DOHH2 (cell line): ENCODE results near the gene POTEF.
"Not testable (repeated sequence)": the region's sequence is repeated elsewhere in the genome, so short reads cannot be mapped to it uniquely, and the experiment has no call there.

ENCODE experiments used
- H3F3A ChIP-seq: fragments of 200-600 bp; sonication (generic), shearing (Covaris generic); 2 replicates; pipeline ENCODE4 v1.6.0; 2016; ENCODE audit warnings: antibody characterized with exemption, mild to moderate bottlenecking; ENCODE audit not compliant: control insufficient read depth, insufficient read depth
- H3K27ac ChIP-seq: fragments of 200-600 bp; sonication (generic); 2 replicates; pipeline ENCODE4 v1.5.1; 2014; ENCODE audit warnings: low read depth, mild to moderate bottlenecking, low read length, moderate library complexity
- H3K27me3 ChIP-seq: fragments of 200-600 bp; sonication (generic); 2 replicates; pipeline ENCODE4 v1.6.1; 2014; ENCODE audit warnings: mild to moderate bottlenecking, low read length, mixed read lengths; ENCODE audit not compliant: control insufficient read depth
- H3K36me3 ChIP-seq: fragments of 200-600 bp; sonication (generic); 2 replicates; pipeline ENCODE4 v1.6.1; 2014; ENCODE audit warnings: mild to moderate bottlenecking, low read length, moderate library complexity, mixed read lengths; ENCODE audit not compliant: control insufficient read depth
- H3K4me1 ChIP-seq: fragments of 200-600 bp; sonication (generic); 2 replicates; pipeline ENCODE4 v1.6.1; 2014; ENCODE audit warnings: mild to moderate bottlenecking, low read length, mixed read lengths; ENCODE audit not compliant: control insufficient read depth
- H3K4me2 ChIP-seq: fragments of 200-600 bp; sonication (generic); 2 replicates; pipeline ENCODE4 v1.6.0; 2014; ENCODE audit warnings: mild to moderate bottlenecking, low read length, moderate library complexity
- H3K4me3 ChIP-seq: fragments of 200-600 bp; sonication (generic); 2 replicates; pipeline ENCODE4 v1.5.1; 2014; ENCODE audit warnings: mild to moderate bottlenecking, low read length, mixed read lengths
- H3K79me2 ChIP-seq: fragments of 200-600 bp; sonication (generic); 2 replicates; pipeline ENCODE4 v1.6.1; 2014; ENCODE audit warnings: mild to moderate bottlenecking, low read length, mixed read lengths; ENCODE audit not compliant: control insufficient read depth
- H3K9me2 ChIP-seq: fragments of 200-600 bp; sonication (generic); replicated peaks from 2 replicates; pipeline ENCODE4 v1.6.1; 2014; ENCODE audit warnings: mild to moderate bottlenecking, low read length, mixed read lengths; ENCODE audit not compliant: control insufficient read depth
- H3K9me3 ChIP-seq: fragments of 200-600 bp; sonication (generic); 2 replicates; pipeline ENCODE4 v1.6.1; 2014; ENCODE audit warnings: antibody characterized with exemption, low read length, mixed read lengths; ENCODE audit not compliant: control insufficient read depth, insufficient read depth
- H4K20me1 ChIP-seq: fragments of 200-600 bp; sonication (generic); 2 replicates; pipeline ENCODE4 v1.6.0; 2014; ENCODE audit warnings: low read depth, mild to moderate bottlenecking, antibody characterized with exemption, low read length, moderate library complexity; ENCODE audit not compliant: control insufficient read depth, insufficient read depth

POTEF gene

DNA sequence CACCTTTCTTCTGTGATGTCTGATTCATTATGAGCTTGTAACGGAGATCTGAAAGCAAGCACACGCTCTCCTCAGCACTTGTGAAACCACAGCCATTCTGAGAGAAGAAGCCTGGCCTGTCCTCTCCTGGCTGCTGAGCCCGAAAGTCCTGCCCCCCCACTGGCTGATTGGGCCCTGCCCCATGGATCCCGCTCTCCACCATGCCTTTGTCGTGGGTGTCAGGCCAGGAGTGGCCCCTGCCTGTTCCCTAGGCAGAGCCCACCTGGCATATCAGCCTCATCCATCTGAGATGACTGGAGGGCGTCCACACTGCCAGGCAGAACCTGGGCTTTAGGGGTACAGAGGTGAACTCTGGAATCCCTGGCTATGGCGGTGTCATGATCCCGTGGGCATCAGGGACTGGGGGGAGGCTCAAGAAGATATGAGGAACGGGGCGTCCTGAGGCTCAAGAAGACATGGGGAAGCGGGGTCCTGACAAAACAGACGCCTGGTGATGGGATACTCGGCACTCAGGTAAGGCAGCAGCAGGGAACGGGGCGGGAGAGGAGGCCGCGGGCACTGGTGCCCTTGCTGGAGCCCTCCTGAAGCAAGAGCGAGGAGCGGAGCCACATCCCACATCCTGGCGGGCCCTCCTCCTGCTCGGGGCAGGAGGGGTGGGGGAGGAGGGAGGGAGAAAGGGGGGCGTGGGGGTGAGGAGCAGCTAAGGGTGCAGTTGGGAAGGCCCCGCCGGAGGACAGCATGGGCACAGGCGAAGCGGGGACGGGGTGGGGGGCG is 14.4 kb upstream of the POTEF start:
- not testable (repeated sequence) for H3K4me3 ChIP-seq

DNA sequence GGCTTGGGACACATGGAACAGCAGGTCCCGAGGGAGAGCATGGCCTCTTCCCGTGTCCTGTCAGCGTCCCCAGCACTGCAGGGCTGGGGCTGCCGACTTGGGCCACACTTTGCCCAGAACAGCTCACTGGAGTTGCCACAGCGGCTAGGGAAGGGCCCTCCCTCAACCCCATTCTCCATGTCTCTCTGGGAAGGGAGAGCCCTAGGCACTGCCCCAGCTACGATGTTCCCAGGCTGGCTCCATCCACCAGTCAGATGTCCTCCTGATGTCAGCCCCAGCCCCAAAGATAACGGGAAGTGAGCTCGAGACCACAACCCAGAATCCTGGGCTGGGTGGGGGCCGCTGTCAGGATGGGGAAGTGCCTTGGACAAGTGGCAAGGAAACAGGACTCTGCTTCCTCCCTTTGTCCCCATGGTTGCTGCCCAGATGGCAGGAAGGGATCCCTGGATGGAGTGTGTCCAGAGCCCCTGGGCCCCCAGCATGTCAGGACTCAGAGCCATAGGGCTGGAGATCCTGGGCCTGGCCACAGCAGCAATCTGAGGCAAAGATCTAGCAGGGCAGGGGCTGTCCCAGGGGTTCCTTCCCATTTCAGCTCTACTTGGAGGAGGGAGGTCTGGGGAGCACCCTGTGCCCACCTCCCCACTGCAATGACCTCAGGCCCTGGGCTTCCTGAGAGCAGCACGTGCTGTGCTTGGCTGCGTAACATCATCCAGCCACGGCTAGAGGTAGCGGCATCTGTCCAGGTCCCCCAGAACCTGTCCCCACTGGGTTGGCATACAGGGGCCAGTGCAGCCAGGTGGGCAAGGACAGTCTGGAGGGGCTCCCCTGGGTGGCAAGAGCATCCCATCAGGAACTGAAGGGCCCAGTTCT is 13.6 kb upstream of the POTEF start:
- H4K20me1 ChIP-seq, H3K36me3 ChIP-seq, H3K9me3 ChIP-seq, H3K27me3 ChIP-seq, H3K27ac ChIP-seq, H3K79me2 ChIP-seq, H3K4me1 ChIP-seq, H3K4me3 ChIP-seq, H3K9me2 ChIP-seq, H3K4me2 ChIP-seq, H3F3A ChIP-seq: not testable (repeated sequence)

More for the DNA sequence above, 14.4 kb upstream of the POTEF start:
- not testable (repeated sequence) for H3K79me2 ChIP-seq, H3K27me3 ChIP-seq, H4K20me1 ChIP-seq, H3K9me2 ChIP-seq, H3K36me3 ChIP-seq, H3K27ac ChIP-seq, H3K9me3 ChIP-seq, H3K4me1 ChIP-seq, H3F3A ChIP-seq
- peak overlapping the region; percentile 59; the same call in 1 of the 2 replicates for H3K4me2 ChIP-seq

DNA sequence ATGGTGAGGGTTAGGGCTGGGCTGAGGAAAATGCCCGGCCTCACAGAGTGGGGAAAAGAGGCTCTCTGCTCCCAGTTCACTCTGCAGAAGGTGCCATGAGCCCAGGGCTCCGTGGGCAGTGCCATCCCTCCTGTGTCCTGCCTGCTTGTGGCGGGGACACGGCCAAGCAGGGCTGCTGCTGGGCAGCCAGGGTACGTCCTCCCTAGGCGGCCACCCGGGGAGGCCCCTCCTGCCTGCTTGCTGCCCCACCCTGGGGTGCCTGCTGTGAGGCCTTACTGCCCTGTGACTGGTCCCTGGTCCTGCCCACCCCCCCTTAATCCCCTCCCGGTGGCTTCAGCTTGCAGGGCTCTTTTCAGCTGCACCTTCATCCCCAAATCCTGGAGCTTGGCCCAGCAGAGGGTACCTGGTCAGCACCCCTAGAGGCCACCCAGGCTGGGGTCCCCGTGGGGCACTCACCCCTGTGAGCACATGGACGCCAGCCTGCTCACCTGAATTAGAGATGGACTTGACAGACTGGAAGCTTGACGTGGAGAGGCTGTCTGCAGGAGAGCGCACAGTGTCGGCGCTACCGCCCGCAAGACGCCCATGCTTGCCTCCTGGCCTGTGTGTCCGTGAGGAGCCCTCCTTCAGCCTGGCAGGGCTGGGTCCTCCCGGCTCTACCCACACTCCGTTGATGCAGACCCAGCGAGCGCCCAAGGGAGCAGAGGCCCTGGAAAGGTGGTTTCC is 12.8 kb upstream of the POTEF start:
- not testable (repeated sequence) for H3K4me2 ChIP-seq, H4K20me1 ChIP-seq, H3K36me3 ChIP-seq, H3K9me2 ChIP-seq, H3K4me3 ChIP-seq, H3K27me3 ChIP-seq, H3K27ac ChIP-seq, H3K9me3 ChIP-seq, H3F3A ChIP-seq, H3K4me1 ChIP-seq, H3K79me2 ChIP-seq

DNA sequence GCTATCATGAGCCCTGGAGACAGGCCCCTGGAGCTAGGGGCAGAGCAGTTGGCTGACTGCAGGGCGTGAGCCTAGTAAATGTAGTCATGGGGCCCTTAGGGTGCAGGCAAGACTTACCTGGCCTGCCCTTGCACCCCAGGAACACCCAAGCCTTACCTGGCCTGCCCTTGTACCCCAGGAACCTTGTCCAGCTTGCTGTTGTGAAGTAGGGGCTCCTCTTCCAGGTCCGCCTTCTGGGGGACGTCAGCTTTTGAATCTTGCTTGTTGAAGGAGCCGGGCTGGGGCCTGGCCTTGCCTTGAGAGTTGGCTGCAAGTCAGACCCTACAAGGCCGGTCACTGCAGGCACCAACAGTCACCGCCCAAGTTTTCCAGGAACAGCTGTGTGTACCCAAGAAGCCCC is 12.0 kb upstream of the POTEF start:
- H3F3A ChIP-seq, H3K79me2 ChIP-seq, H3K27me3 ChIP-seq, H3K27ac ChIP-seq, H3K9me3 ChIP-seq, H3K4me3 ChIP-seq, H4K20me1 ChIP-seq, H3K36me3 ChIP-seq, H3K9me2 ChIP-seq, H3K4me1 ChIP-seq, H3K4me2 ChIP-seq: not testable (repeated sequence)

DNA sequence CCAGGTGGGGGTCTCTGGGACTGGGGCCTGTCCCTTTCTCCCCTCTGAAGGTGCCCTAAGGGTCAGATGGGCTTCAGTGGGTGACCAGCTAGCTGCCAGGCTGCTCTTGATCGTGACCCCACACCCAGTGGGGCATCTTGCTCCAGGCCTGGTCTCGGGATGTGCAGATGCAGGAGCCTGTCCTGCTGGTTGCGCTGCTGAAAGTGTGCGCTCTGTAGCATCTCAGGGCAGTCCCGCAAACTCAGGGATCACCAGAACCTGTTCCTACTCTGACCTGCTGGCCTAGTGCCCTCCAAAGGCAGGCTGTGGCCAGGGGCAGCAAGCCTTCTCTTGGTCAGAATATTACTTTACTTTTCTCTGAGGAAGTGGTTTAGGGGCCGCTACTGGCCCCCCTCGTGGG is 11.5 kb upstream of the POTEF start:
- H3K9me2 ChIP-seq, H3K79me2 ChIP-seq, H3K27ac ChIP-seq, H3K4me3 ChIP-seq, H3K36me3 ChIP-seq, H3K27me3 ChIP-seq, H3K4me2 ChIP-seq, H3K4me1 ChIP-seq, H3K9me3 ChIP-seq, H3F3A ChIP-seq, H4K20me1 ChIP-seq: not testable (repeated sequence)

DNA sequence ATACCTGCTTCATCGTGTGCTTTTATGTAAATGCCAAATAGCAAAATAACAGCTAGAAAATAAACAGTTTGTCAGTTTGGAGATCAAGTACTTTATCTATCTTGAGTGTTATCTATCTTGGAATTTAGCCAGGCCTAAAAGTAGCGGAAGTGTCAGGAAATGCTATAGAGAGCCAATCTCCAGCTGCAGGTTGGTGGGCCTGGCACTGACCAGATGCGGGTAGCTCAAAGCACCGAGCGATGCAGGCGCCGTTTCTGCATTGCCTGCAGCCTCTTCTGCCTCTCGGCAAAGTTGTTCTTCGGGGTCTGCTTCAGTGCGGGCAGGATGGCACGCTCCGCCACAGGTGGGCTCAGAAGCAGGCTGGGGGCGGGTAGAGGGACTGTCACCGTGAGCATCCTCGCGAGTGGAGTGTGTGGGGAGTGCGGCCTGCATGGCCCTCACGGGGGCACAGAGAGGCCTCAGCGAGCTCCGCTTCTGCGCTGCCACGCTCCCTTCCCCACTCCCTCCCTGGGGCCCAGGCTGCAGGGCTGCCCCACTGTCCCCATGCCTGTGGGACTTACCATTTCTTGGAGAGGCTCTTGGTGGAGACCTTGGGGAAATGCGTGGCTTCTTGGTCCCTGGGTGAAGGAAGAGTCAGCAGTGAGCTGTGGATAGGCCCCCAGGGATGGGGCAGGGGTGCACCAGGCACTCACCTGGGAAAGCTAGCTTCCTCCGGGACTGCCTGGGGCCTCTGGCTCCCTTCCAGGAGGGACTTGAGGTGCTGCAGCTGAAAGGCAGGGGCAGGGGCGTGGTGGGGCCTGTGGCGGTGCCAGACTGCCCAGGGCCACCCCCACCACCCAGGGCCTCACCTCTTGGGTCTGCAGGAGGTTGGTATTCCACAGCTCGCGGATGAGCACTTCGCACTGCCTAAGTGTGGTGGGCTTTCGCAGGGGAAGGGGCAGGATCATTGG is 10.6 kb upstream of the POTEF start:
- not testable (repeated sequence) for H3K4me2 ChIP-seq, H3F3A ChIP-seq, H3K36me3 ChIP-seq, H3K9me3 ChIP-seq, H3K4me3 ChIP-seq, H3K79me2 ChIP-seq, H3K27ac ChIP-seq, H3K27me3 ChIP-seq, H3K9me2 ChIP-seq, H3K4me1 ChIP-seq, H4K20me1 ChIP-seq

DNA sequence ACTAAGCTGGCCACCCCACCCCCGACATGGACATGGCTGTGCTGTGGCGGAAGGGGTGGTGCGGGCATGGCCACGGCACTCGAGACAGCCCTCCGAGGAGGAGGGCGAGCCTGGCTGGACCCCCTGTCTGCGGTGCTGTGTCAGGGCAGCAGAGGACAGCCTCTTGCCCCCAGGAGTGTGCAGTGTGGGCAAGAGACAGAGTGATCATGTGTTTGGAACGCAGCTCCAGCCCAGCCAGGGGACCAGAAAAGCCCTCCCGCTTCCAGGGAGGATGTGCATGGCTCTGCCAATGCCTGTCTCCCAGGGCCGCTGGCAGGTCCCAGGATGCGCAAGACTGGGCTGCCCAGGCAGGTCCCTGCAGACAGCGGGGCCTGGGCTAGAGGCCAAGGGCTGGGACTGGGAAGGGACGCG is 9.8 kb upstream of the POTEF start:
- not testable (repeated sequence) for H3K36me3 ChIP-seq, H3K4me2 ChIP-seq, H3K79me2 ChIP-seq, H3K27ac ChIP-seq, H3F3A ChIP-seq, H3K27me3 ChIP-seq, H4K20me1 ChIP-seq, H3K9me3 ChIP-seq, H3K4me3 ChIP-seq, H3K4me1 ChIP-seq, H3K9me2 ChIP-seq
